Type B pancreatic cell (in vitro differentiated cells): ENCODE results near the gene GCNT4. TPM values are rescaled to one million over a fixed set of nuclear protein-coding genes. Genes with fewer than 3 reads are reported as not detected.

Experiments used
- DNase-seq: peaks from one replicate; pipeline ENCODE4 v3.0.0; 2021; ENCODE audit warnings: mixed read lengths; ENCODE audit not compliant: unreplicated experiment; ENCODE audit errors: extremely low spot score
- H3K27ac Mint-ChIP-seq: 2 replicates; pipeline ENCODE4 v1.8.0; 2021; ENCODE audit warnings: mild to moderate bottlenecking, mixed read lengths
- H3K27me3 Mint-ChIP-seq: 2 replicates; pipeline ENCODE4 v1.8.0; 2021; ENCODE audit warnings: mixed read lengths
- H3K36me3 Mint-ChIP-seq: 2 replicates; pipeline ENCODE4 v1.8.0; 2021; ENCODE audit warnings: mixed read lengths
- H3K4me1 Mint-ChIP-seq: one replicate; pipeline ENCODE4 v1.8.0; 2021; ENCODE audit warnings: mixed read lengths; ENCODE audit not compliant: unreplicated experiment
- H3K4me3 Mint-ChIP-seq: 2 replicates; pipeline ENCODE4 v1.8.0; 2021; ENCODE audit warnings: mild to moderate bottlenecking, mixed read lengths
- H3K9me3 Mint-ChIP-seq: 2 replicates; pipeline ENCODE4 v1.8.0; 2021; ENCODE audit warnings: mixed read lengths
- total RNA-seq: library from RNA; stranded (reverse); gene quantifications from 2 replicates; pipeline ENCODE4 v1.2.1, GENCODE V29; 2021; ENCODE audit warnings: low replicate concordance
- TF ChIP-seq, protein P1 (sequence below): fragments of 200-600 bp; sonication (generic); conservative IDR thresholded peaks from 2 replicates; pipeline ENCODE4 v1.5.0; 2021; ENCODE audit warnings: antibody characterized with exemption, mild to moderate bottlenecking

The GCNT4 gene
- total RNA-seq, 1 donor from 2014 or later, result 7.1 TPM

GRCh38 chr5:75034137-75034739 lies 18.1 kb downstream of the GCNT4 start:
- peaks cover 9% of the 10 kb centered on the region for H3K9me3 Mint-ChIP-seq
- H3K27me3 Mint-ChIP-seq, result no peaks in the 10 kb centered on the region
- H3K36me3 Mint-ChIP-seq, result no peaks in the 10 kb centered on the region
- H3K27ac Mint-ChIP-seq, result peak overlapping the region; percentile 43
- TF ChIP-seq, protein P1, sequence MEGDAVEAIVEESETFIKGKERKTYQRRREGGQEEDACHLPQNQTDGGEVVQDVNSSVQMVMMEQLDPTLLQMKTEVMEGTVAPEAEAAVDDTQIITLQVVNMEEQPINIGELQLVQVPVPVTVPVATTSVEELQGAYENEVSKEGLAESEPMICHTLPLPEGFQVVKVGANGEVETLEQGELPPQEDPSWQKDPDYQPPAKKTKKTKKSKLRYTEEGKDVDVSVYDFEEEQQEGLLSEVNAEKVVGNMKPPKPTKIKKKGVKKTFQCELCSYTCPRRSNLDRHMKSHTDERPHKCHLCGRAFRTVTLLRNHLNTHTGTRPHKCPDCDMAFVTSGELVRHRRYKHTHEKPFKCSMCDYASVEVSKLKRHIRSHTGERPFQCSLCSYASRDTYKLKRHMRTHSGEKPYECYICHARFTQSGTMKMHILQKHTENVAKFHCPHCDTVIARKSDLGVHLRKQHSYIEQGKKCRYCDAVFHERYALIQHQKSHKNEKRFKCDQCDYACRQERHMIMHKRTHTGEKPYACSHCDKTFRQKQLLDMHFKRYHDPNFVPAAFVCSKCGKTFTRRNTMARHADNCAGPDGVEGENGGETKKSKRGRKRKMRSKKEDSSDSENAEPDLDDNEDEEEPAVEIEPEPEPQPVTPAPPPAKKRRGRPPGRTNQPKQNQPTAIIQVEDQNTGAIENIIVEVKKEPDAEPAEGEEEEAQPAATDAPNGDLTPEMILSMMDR, result no peak
- H3K4me1 Mint-ChIP-seq, result no peaks in the 10 kb centered on the region
- H3K4me3 Mint-ChIP-seq, result no peak overlapping the region
- no peak for DNase-seq

- TF ChIP-seq, protein P1, result no peak
- Mint-ChIP-seq H3K4me3 (no peak overlapping the region), H3K4me1 (no peaks in the 10 kb centered on the region), H3K36me3 (no peaks in the 10 kb centered on the region), H3K27ac (no peak overlapping the region), H3K27me3 (no peaks in the 10 kb centered on the region), H3K9me3 (no peaks in the 10 kb centered on the region)
- DNase-seq, result no peak
Observed at GRCh38 chr5:75031366-75031765, 21.0 kb downstream of the GCNT4 start.

GRCh38 chr5:75028090-75028489 lies 24.3 kb downstream of the GCNT4 start:
- H3K4me1 Mint-ChIP-seq, result no peaks in the 10 kb centered on the region
- H3K27ac Mint-ChIP-seq, result no peak overlapping the region
- H3K4me3 Mint-ChIP-seq, result no peak overlapping the region
- TF ChIP-seq, protein P1, result no peak
- no peaks in the 10 kb centered on the region for H3K9me3 Mint-ChIP-seq
- H3K27me3 Mint-ChIP-seq, result no peaks in the 10 kb centered on the region
- DNase-seq, result no peak
- H3K36me3 Mint-ChIP-seq, result no peaks in the 10 kb centered on the region

GRCh38 chr5:75023368-75024159 lies 28.8 kb downstream of the GCNT4 start:
- Mint-ChIP-seq H3K9me3 (no peaks in the 10 kb centered on the region), H3K36me3 (no peaks in the 10 kb centered on the region), H3K27me3 (no peaks in the 10 kb centered on the region), H3K27ac (no peak overlapping the region), H3K4me3 (no peak overlapping the region), H3K4me1 (no peaks in the 10 kb centered on the region)
- no peak for DNase-seq
- TF ChIP-seq, protein P1, result no peak

DNA sequence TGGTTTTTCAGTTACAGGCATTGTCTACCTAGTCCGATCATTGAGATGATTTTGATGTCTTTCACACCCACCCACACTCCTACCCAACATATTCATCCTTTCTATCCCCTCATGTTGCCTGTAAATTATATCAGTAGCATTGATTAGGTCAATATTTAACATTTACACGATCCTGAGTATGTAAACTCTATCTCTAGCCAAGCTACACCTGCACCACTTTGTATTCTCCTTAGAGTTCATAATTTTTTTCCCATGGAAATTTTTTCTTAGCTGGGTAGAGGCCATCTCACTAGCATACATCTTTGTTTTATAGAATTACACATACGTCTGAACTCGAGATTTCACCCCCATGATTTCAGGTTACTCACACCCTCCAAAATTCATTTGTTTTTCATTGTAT lies 30.6 kb downstream of the GCNT4 start:
- TF ChIP-seq, protein P1, result no peak
- Mint-ChIP-seq H3K4me1 (no peaks in the 10 kb centered on the region), H3K27me3 (no peaks in the 10 kb centered on the region), H3K27ac (no peak overlapping the region), H3K4me3 (no peak overlapping the region), H3K36me3 (no peaks in the 10 kb centered on the region), H3K9me3 (no peaks in the 10 kb centered on the region)
- no peak for DNase-seq
